GM10248 (cell line): Measurements from ENCODE around the gene CCDC81.

ENCODE experiments used
- CTCF ChIA-PET: fragments of 300-600 bp; sonication (Branson Sonifier 250); formaldehyde crosslinking; extraction: SDS; loops from one replicate; lab custom pipeline; 2021; ENCODE audit warnings: antibody characterized with exemption; lab: Yijun Ruan, JAX
- POLR2A ChIA-PET: fragments of 350-650 bp; sonication (Branson Sonifier 250); formaldehyde crosslinking; extraction: SDS; loops from one replicate; lab custom pipeline; 2020; ENCODE audit warnings: antibody characterized with exemption; lab: Yijun Ruan, JAX
- DNase-seq: peaks from one replicate; pipeline ENCODE4 v3.0.0; 2012; ENCODE audit errors: extremely low spot score
- TF ChIP-seq, protein P1 (sequence below): IDR thresholded peaks from 2 replicates; pipeline ENCODE4 v1.5.1; 2012; ENCODE audit warnings: mild to moderate bottlenecking, low read depth; ENCODE audit errors: extremely low read depth, missing control alignments, control extremely low read depth

CCDC81 gene

DNA sequence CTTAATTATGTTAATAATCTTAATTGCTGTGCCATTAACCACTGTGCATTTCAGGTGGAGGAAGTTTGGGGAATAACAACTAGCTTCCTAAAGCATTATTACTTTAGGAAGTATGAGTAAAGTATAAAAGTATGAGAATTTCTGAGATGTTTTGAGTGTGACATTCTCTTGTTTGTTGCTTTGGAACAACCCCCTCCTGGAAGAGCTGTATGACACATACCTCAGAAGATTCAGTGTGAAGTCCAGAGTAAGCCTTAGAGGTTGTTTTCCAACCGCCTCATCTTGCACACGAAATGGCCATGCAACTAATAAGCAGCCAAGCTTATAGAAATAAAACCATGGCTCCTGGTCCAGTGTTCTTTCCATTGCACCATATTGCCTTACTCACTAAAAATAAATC, 21.7 kb downstream of the CCDC81 start:
- TF ChIP-seq, protein P1, sequence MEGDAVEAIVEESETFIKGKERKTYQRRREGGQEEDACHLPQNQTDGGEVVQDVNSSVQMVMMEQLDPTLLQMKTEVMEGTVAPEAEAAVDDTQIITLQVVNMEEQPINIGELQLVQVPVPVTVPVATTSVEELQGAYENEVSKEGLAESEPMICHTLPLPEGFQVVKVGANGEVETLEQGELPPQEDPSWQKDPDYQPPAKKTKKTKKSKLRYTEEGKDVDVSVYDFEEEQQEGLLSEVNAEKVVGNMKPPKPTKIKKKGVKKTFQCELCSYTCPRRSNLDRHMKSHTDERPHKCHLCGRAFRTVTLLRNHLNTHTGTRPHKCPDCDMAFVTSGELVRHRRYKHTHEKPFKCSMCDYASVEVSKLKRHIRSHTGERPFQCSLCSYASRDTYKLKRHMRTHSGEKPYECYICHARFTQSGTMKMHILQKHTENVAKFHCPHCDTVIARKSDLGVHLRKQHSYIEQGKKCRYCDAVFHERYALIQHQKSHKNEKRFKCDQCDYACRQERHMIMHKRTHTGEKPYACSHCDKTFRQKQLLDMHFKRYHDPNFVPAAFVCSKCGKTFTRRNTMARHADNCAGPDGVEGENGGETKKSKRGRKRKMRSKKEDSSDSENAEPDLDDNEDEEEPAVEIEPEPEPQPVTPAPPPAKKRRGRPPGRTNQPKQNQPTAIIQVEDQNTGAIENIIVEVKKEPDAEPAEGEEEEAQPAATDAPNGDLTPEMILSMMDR, result no peak
- CTCF ChIA-PET, result interaction anchor here (2.5 kb wide), 1 partner anchor 8 kb away, joined by 6 read pairs; no protein-coding TSS in a partner anchor
- POLR2A ChIA-PET, result no interaction called here
- no peak for DNase-seq

DNA sequence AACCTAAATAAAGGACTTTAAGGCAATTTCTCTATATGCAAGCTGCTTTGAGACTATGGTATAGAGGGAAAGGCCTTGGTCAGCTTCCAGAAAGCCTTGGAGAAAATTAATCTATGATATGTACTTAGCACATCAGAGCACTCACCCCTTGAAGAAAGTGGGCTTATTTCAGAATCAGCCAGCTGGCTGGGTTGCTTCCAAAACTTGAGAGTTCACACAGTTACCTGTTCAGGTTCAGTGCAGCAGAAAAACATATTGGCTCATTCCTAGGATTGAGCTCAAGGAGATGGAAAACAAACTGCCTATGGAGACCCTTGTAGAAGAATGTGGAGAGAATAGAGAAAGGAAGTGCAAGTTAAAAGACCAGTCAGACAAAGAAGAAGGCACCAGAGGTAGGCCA, 22.7 kb downstream of the CCDC81 start:
- POLR2A ChIA-PET, result no interaction called here
- TF ChIP-seq, protein P1, result no peak
- DNase-seq, result no peak
- CTCF ChIA-PET, result interaction anchor here (1.1 to 1.3 kb wide), 2 partner anchors 18 to 19 kb away, joined by 3 read pairs; no protein-coding TSS in a partner anchor

DNA sequence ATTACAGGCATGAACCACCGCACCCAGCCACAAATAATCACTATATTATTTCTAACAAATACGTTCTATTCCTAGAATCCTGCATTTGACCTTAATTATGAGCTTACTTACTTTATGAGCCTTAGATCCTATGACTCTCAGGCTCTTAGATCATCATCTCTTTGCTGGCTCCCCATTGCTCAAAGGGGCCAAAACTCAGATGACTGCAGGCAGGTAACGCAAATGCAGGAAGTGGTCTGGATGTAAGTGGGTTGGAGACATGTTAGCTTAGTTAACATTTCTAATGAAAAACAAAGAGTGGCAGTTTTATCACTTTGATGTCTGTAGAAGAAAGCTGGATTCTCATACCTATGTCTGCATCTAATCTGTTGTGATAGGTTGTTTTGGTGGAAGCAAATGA, 23.4 kb downstream of the CCDC81 start:
- TF ChIP-seq, protein P1, result no peak
- ChIA-PET CTCF (interaction anchor here (1.1 to 1.3 kb wide), 2 partner anchors 17 to 18 kb away, joined by 3 read pairs; no protein-coding TSS in a partner anchor), POLR2A (interaction anchor here (0.7 kb wide), 1 partner anchor 135 kb away, joined by 4 read pairs; no protein-coding TSS in a partner anchor)
- no peak for DNase-seq

DNA sequence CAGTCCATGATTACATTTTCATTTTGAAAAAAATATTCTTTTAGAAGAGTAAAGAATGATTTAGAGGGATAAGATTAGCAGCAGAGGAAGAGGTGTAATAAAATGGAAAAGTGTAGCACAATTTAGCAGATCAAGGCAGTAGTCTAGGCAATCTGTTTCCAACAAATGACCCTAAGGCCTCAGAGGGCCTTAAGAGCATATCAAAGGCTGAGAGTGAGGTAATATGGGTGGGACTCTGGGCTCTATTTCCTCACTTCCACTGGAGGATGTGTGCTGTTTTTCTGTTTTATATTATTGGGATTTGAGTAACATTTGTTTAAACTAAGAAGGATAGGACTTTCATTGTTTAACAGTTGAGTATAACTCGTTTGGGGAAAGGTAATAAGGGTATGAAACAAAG, 28.8 kb downstream of the CCDC81 start:
- DNase-seq, result no peak
- ChIA-PET POLR2A (no interaction called here), CTCF (no interaction called here)
- TF ChIP-seq, protein P1, result no peak

DNA sequence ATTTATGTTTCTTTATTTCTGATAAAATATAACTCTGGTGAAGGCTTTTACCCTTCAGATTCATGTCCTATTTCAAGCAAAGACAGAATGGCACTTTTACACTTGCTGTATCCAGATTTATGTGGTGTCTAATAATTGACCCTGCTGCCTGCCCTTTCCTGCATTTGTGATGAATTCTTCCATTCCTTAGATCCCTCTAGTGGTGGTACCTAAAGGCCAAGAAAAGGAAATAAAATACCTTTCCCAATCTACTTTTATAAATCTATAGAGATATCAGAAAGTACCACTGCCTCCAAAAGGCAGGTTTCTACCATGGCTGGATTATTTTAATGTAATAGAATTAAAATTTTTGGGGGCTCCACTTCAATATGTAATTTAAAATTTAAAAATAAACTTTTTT, 34.2 kb downstream of the CCDC81 start:
- ChIA-PET POLR2A (no interaction called here), CTCF (no interaction called here)

DNA sequence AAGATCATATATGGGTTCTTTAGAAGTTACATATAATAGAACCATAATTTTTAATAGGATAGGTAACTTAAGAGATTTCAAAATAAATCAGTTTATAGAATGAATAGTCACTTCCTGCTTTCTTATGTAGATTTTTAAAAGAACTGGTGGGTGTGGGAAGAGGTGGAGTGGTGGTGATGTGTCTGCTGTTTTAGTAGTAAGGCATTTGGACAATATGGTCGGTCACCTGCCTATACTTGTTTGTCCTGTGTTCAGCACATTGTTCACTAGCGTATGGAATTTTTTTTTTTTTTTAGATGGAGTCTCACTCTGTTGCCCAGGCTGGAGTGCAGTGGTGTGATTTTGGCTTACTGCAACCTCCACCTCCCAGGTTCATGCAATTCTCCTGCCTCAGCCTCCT, 39.3 kb downstream of the CCDC81 start:
- ChIA-PET CTCF (no interaction called here), POLR2A (no interaction called here)
- TF ChIP-seq, protein P1, result no peak
- no peak for DNase-seq

More for the DNA sequence above, 34.2 kb downstream of the CCDC81 start:
- DNase-seq, result no peak
- TF ChIP-seq, protein P1, result no peak
